TTC549 (cell line): ENCODE measurements around the gene NT5C3A.
"Not testable (repeated sequence)": the region's sequence is repeated elsewhere in the genome, so short reads cannot be mapped to it uniquely, and the experiment has no call there.

Experiments
- FAIRE-seq: peaks from 2 replicates; lab custom pipeline; 2012; peaks lifted over from hg19 to GRCh38; lab: Jason Lieb, UNC

NT5C3A gene

GRCh38 chr7:33041631-33042428 lies 20.7 kb downstream of the NT5C3A start:
- no peak for FAIRE-seq

GRCh38 chr7:33040803-33041516 lies 21.6 kb downstream of the NT5C3A start:
- no peak for FAIRE-seq

GRCh38 chr7:33039903-33040292 lies 22.7 kb downstream of the NT5C3A start:
- FAIRE-seq, result no peak

GRCh38 chr7:33039257-33039902 lies 23.2 kb downstream of the NT5C3A start:
- FAIRE-seq, result no peak

- FAIRE-seq, result no peak
These were observed 23.9 kb downstream of the NT5C3A start for GRCh38 chr7:33038639-33039038.

- no peak for FAIRE-seq
These were observed 26.8 kb downstream of the NT5C3A start for GRCh38 chr7:33035776-33036175.

- no peak for FAIRE-seq
These were observed 38.3 kb downstream of the NT5C3A start for GRCh38 chr7:33024189-33024757.

- FAIRE-seq, result no peak
These were observed 50.2 kb downstream of the NT5C3A start for GRCh38 chr7:33012364-33012763.

- no peak for FAIRE-seq
These were observed 52.8 kb downstream of the NT5C3A start for GRCh38 chr7:33009734-33010133.

GRCh38 chr7:33005690-33006089 lies 56.9 kb downstream of the NT5C3A start:
- FAIRE-seq, result not testable (repeated sequence)

GRCh38 chr7:33005193-33005592 lies 57.4 kb downstream of the NT5C3A start:
- not testable (repeated sequence) for FAIRE-seq

GRCh38 chr7:33004104-33004616 lies 58.4 kb downstream of the NT5C3A start:
- FAIRE-seq, result not testable (repeated sequence)

- not testable (repeated sequence) for FAIRE-seq
These were observed 59.5 kb downstream of the NT5C3A start for GRCh38 chr7:33003111-33003510.

- not testable (repeated sequence) for FAIRE-seq
These were observed 63.2 kb downstream of the NT5C3A start for GRCh38 chr7:32999380-32999779.

- not testable (repeated sequence) for FAIRE-seq
These were observed 64.0 kb downstream of the NT5C3A start for GRCh38 chr7:32998361-32999171.

- not testable (repeated sequence) for FAIRE-seq
These were observed 64.6 kb downstream of the NT5C3A start for GRCh38 chr7:32997956-32998355.

GRCh38 chr7:32992750-32993149 lies 69.8 kb downstream of the NT5C3A start:
- FAIRE-seq, result not testable (repeated sequence)

GRCh38 chr7:32991975-32992700 lies 70.4 kb downstream of the NT5C3A start:
- not testable (repeated sequence) for FAIRE-seq

- not testable (repeated sequence) for FAIRE-seq
These were observed 71.4 kb downstream of the NT5C3A start for GRCh38 chr7:32991068-32991585.

- FAIRE-seq, result not testable (repeated sequence)
These were observed 74.4 kb downstream of the NT5C3A start for GRCh38 chr7:32988148-32988547.

- not testable (repeated sequence) for FAIRE-seq
These were observed 82.7 kb downstream of the NT5C3A start for GRCh38 chr7:32979902-32980301.
